Measurements from ENCODE around the gene ARL8A.
A peak's percentile ranks its signal among the peaks of the same experiment; 100 is the strongest.

Gene ARL8A

GRCh38 chr1:202135221-202135721 is 9.3 kb downstream of the ARL8A start:
- peak; percentile 63 for DNase-seq (ENCODE audit: low spot score)

DNA sequence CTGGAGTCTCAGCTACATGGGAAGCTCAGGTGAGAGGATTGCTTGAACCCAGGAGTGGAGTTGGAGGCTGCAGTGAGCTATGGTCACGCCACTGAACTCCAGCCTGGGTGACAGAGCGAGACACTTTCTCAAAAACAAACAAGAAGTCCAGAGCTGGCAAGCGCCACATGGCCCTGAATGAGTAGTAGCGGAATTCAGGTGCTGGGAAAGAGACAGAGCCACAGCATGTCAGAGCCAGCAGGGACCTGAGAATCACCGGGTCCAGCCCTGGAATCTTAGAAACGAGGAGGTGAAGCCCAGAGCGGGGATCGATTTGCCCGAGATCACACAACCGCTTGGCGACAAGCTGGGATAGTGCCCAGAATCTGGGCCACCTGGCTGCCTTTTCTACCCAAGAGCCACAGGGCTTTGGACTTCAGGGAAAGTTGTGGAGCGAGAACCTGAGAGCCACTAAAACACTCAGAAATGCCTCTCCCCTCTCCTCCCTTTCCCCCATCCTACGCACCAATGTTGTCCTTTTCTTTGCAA is 9.8 kb downstream of the ARL8A start:
- DNase-seq (ENCODE audit: low spot score): no peak

DNA sequence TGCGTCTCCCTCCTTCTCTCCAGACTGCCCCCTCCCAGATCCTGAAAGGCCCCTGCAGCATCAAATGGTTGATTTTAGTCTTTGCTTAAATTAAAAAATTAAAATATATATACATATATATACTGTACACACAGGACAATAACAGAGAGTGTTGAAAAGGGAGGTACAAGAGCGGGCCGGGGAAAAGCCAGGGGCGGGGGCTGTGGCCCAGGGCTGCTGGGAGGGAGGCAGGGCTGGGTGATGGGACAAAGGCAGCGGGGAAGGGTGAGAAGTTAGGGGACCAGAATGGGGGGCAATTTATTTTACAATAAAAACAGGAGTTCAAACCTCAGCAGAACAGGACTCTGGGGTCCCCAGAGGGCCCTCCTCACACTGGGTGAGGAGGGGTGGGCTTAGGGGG is 10.5 kb downstream of the ARL8A start:
- no peak for DNase-seq (ENCODE audit: low spot score)

GRCh38 chr1:202133496-202133895 is 11.0 kb downstream of the ARL8A start:
- no peak for DNase-seq (ENCODE audit: low spot score)

- DNase-seq (ENCODE audit: low spot score): no peak
Observed at GRCh38 chr1:202133001-202133400, 11.5 kb downstream of the ARL8A start.

DNA sequence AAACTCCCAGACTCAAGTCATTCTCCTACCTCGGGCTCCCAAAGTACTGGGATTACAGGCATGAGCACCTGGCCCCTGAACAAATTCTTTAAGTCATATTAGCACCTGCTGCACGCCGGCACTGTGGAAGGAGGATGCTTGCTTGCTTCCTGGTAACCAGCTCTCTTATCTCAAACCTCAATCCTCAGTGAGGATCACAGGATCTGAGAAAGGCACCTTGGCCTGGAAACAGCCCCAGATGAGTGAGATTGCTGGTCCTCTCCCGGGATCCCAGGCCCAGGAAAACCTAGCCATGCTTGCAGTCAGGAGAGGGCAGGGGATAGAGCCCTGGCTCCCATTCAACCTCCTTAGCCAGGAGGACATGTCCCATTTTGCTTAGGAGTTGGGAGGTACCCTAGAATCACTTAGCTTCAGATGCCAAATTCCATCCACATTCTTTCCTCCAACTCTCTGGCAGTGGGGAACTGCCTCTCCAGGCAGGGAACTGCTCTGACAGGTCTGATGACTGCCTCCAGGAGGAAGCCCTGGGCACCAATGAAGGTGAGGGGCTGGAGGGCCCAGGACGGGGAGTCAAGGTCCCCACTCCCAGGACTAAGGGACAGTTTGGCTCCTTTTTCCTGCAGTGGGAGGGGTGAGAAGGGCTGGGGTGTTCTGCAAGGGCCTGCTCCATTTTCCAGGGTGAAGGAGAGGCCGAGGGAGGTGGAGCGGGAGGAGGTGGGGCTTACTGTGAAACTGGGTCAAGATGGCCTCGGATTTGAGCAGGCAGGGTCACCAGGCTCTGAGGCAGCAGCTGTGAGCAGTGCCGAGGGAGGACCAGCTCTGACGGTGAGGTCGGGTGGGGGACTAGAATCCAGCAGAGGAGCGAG is 12.3 kb downstream of the ARL8A start:
- DNase-seq (ENCODE audit: low spot score): no peak

GRCh38 chr1:202130816-202131522 is 13.6 kb downstream of the ARL8A start:
- no peak for DNase-seq (ENCODE audit: low spot score)

DNA sequence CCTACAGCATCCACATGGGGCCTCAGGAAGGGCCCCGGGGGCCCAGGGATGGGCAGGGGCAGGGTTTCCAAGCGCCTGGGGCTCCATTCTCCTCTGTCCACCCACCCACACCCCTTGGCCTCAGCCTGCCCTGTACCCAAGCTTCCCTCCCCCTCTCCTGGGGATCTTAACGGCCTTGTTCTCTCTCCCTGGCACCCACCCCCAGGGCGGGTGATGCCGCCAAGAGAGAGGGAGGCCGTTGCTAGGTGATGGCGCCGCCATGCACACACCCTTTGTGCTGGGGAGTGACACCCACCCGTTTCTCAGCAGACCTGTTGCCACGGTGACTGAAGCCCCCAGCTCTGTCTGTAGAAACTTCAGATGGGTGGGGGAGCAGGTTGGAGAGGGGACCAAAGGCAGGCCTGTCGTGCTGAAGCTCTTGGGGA is 14.2 kb downstream of the ARL8A start:
- no peak for DNase-seq (ENCODE audit: low spot score)

DNA sequence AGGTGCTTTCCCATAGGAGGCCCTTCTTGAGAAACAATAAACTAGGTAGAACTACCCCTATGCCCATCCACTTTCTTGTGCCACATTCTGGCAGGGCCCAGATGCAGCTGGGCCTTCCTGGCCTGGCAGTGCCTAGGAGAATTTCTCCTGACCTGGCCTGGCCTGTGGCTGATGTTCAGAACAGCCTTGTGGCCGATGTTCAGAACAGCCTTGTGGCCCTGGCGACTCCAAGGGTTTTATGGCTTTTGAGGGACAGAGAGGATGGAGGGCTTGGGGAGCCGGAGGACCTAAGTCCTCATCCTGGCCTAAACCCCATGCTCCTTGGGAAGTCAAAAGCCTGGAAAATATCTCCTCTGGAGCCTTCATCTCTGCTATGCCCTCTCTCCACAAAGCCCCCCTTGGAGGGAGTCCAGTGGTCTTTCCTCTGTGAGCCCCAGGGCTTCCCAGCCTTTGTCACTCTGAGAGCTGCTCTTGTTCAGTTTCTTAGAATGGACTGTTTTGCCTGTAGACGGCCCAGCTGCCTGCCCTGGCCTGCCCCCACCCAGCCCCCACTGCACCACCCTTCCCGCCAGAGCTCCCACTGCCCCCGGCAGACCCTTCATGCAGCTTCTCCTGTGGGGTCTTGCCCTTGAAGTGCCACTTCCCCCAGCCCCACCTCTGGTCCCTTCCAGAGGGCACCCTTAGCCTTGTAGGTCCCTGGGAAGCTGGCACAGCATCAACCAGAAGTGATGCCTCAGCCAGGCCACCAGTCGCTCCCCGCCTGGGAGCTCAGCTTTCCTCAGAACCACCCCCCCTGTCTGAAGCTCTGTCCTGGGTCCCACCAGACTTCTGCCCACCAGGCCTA is 14.9 kb downstream of the ARL8A start:
- DNase-seq (ENCODE audit: low spot score): no peak

DNA sequence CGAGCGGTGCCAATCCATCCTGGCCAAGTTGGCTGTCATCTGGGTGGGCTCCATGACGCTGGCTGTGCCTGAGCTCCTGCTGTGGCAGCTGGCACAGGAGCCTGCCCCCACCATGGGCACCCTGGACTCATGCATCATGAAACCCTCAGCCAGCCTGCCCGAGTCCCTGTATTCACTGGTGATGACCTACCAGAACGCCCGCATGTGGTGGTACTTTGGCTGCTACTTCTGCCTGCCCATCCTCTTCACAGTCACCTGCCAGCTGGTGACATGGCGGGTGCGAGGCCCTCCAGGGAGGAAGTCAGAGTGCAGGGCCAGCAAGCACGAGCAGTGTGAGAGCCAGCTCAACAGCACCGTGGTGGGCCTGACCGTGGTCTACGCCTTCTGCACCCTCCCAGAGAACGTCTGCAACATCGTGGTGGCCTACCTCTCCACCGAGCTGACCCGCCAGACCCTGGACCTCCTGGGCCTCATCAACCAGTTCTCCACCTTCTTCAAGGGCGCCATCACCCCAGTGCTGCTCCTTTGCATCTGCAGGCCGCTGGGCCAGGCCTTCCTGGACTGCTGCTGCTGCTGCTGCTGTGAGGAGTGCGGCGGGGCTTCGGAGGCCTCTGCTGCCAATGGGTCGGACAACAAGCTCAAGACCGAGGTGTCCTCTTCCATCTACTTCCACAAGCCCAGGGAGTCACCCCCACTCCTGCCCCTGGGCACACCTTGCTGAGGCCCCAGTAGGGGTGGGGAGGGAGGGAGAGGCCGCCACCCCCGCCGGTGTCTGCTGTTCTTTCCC is 16.5 kb downstream of the ARL8A start:
- DNase-seq (ENCODE audit: low spot score): no peak

DNA sequence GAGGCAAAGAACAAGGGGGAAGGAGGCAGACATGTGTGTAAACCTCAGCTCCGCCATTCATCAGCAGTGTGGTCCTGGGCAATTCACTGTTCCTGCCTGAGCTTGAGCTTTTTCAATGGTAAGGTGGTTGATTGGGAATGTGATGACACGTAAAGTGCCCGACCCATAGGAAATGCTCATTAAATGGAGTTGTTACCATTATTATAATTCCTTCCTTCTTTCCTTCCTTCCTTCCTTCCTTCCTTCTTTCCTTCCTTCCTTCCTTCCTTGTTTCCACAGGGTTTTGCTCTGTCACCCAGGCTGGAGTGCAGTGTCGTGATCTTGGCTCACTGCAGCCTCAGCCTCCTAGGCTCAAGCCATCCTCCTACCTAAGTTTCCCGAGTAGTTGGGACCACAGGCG is 17.5 kb downstream of the ARL8A start:
- DNase-seq (ENCODE audit: low spot score): no peak

- no peak for DNase-seq (ENCODE audit: low spot score)
Observed at GRCh38 chr1:202126426-202126825, 18.1 kb downstream of the ARL8A start.

DNA sequence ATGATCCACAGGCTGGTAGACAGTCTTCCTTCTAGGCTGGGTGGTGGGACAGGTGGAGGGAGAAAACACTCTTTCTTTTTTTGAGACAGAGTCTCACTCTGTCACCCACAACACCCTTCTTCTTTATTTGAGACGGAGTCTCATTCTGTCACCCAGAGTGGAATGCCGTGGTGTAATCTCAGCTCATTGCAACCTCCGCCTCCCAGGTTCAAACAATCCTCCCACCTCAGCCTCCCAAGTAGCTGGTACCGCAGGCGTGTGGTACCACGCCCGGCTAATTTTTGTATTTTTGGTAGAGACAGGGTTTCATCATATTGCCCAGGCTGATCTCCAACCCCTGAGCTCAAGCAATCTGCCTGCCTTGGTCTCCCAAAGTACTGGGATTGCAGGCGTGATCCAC is 18.9 kb downstream of the ARL8A start:
- DNase-seq (ENCODE audit: low spot score): no peak

DNA sequence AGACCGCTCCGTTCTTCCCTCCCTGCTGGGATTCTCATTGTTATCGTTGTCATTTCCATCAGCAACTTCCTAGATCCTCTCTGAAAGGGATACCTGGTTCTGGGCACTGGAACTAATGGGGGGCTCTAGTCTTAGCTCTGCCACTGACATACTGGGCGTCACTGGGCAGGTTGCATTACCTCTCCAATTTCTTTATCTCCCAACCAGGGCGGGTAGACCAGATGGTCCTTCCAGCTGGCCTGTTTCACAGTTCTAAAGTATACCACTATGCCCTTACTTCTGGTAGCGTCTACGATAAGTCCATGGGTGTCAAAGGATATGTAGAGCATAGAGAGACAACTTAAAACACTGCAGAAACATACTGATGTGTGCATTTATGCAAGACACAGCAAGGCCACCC is 20.4 kb downstream of the ARL8A start:
- no peak for DNase-seq (ENCODE audit: low spot score)

DNA sequence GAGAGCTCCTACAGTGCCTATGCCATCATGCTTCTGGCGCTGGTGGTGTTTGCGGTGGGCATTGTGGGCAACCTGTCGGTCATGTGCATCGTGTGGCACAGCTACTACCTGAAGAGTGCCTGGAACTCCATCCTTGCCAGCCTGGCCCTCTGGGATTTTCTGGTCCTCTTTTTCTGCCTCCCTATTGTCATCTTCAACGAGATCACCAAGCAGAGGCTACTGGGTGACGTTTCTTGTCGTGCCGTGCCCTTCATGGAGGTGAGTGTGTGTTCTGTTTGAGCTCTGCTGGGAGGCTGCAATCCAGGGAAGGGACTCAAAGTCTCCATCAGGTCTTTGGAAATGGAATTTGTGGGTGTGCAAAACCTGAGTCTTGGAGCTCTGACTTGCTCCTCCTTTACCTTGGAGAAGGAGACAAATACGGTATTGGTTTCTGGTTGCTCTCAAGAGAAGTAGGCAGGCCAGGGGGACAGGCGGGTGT is 21.2 kb downstream of the ARL8A start:
- no peak for DNase-seq (ENCODE audit: low spot score)

- no peak for DNase-seq (ENCODE audit: low spot score)
Observed at GRCh38 chr1:202122639-202123335, 21.8 kb downstream of the ARL8A start, which contains the start of gene GPR37L1. Gene GPR37L1 (plus strand): TSS chr1:202122917. CDS start chr1:202122964, 47 bp downstream.

DNA sequence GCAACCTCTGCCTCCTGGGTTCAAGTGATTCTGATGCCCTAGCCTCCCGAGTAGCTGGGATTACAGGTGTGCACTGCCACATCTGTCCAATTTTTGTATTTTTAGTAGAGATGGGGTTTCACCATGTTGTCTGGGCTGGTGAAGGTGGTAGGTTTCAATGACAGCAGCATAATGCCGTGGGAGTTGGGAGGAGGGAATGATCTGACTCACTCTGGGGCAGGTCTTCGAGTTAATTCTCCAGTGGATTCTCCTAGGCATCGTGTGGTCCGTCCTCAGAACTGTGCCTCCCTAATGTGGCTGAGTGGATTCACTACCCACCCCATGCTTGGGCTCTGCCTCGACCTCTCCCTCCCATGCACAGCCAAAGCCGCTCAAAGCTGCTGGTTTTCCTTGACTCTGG is 23.5 kb downstream of the ARL8A start:
- no peak for DNase-seq (ENCODE audit: low spot score)

DNA sequence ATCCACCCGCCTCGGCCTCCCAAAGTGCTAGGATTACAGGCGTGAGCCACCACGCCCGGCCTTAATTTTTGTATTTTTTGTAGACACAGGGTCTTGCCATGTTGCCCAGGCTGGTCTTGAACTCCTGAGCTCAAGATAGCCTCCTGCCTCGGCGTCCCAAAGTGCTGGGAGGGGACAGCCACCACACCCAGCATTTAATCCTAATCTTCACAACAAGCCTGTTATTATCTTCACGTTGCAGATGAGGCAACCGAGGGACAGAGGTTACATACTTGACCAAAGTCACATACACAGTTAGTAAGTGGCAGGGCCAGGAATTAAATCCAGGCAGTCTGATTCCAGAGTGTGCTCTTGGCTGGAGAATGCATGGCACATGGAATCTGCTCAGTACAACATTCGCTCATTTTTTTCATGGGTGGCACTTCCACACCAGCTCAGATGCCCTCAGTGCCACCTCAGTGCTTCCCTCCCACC is 26.6 kb downstream of the ARL8A start:
- no peak for DNase-seq (ENCODE audit: low spot score)

DNA sequence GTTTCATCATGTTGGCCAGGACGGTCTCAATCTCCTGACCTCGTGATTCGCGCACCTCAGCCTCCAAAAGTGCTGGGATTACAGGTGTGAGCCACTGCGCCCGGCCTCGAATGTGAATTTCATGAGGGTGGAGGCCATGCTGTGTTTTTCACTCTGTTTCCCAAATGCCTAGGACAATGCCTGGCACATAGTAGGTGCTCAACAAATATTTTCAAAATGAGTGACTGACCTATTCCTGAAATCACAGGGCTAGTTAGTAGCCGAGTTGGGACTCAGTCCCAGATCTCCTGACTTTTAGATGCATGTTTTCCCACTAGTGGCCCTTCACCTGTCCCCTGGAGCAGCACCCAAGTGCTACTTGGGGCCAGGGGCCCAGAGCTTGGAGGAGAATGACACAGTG is 28.2 kb downstream of the ARL8A start:
- no peak for DNase-seq (ENCODE audit: low spot score)

DNA sequence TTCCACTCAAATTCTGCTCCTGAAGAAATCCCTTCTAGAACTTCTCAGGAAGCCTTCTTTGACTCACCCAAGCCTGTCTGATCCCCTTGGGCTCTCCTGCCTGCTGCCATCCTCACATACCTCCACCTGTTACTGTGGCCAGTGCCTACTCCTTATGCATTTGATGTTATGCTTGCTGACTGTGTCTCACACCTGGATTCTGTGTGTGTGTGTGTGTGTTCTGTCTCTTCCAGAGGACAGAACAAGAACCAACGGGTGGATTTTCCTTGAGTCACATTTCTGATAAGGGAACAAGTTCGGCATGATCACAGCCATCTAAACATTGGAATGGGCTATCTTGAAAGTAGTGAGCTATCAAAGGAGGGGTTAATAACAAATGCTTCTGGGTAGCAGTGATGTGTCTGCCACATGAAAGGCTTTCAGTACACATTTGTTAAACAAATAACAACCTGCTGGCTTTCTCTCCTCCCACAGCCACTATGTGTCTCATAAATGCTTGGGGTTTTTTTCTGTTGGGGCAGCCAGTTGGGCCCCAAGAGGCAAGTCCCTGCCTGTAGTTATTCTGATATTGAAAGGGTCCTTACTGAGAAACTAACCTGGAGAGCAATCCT is 30.7 kb downstream of the ARL8A start:
- no peak for DNase-seq (ENCODE audit: low spot score)
